Upper lobe of right lung (tissue), 1 donor: Measurements from ENCODE around the gene COPS6. TPM values are rescaled to one million over a fixed set of nuclear protein-coding genes. Genes with fewer than 3 reads are reported as not detected.

Experiments used
- ATAC-seq: fragments of 200-7000 bp; cut with Tn5 transposase; one replicate; pipeline ENCODE4 v1.9.1; 2020; ENCODE audit warnings: mild to moderate bottlenecking, moderate library complexity
- DNase-seq: peaks from one replicate; pipeline ENCODE4 v3.0.0-alpha.2; 2020
- H3K27ac ChIP-seq: fragments of 200-600 bp; one replicate; pipeline ENCODE4 v1.8.0; 2022
- H3K27me3 ChIP-seq: fragments of 200-600 bp; one replicate; pipeline ENCODE4 v1.8.0; 2022; ENCODE audit warnings: mild to moderate bottlenecking
- H3K36me3 ChIP-seq: fragments of 200-600 bp; one replicate; pipeline ENCODE4 v1.8.0; 2022
- H3K4me1 ChIP-seq: fragments of 200-600 bp; one replicate; pipeline ENCODE4 v1.8.0; 2022
- H3K4me3 ChIP-seq: fragments of 200-600 bp; one replicate; pipeline ENCODE4 v1.8.0; 2022; ENCODE audit warnings: mild to moderate bottlenecking
- H3K9me3 ChIP-seq: fragments of 200-600 bp; one replicate; pipeline ENCODE4 v1.8.0; 2022
- CTCF ChIP-seq: fragments of 200-600 bp; IDR thresholded peaks from one replicate; pipeline ENCODE4 v1.8.0; 2022; ENCODE audit warnings: antibody characterized with exemption
- intact Hi-C: fragments of 100-400 bp; cut with DNase I; formaldehyde crosslinking; loops from one replicate; pipeline ENCODE4 v1.11.0; 2022
- total RNA-seq: library from RNA; stranded (reverse); fragmentation: NEBNext Ultra II Directional; extraction: Animal tissue kit (Norgen Biotek cat#: 25700); gene quantifications from one replicate; pipeline ENCODE4 v1.2.1, GENCODE V29; 2021
- donor health status: DM: no; HTN: yes; CAD: no; lungs with severe emphysema.

Gene COPS6
- total RNA-seq, 1 donor from 2014 or later, result 69.5 TPM

DNA sequence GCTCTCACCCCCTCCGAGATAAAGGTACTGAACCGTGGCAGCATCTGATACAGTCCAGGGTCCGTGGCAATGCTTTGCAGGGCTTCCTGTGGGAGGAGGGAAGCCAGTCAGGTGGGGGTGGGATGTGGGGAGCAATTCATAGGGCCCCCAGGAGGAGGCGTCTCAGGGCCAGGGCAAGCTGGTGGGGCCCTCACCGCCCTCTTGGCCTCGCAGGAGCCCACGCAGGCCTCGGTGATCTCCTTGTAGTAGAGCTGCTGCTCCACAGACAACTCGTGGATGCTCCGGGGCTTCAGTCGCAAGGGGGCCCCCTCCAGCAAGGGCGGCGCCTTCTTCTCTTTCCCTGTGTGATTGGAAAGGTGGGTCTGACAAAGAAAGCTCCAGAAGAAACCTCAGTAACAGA is 23.1 kb downstream of the COPS6 start:
- no peaks in the 10 kb centered on the region for H3K27me3 ChIP-seq
- H3K4me1 ChIP-seq, result no peaks in the 10 kb centered on the region
- DNase-seq (no peak), ATAC-seq (no peak)
- TF ChIP-seq CTCF, result no peak
- no peak overlapping the region for H3K4me3 ChIP-seq
- intact Hi-C loops, result no loop called here
- no peaks in the 10 kb centered on the region for H3K9me3 ChIP-seq
- H3K36me3 ChIP-seq, result peaks cover 65% of the 10 kb centered on the region
- H3K27ac ChIP-seq, result no peak overlapping the region

DNA sequence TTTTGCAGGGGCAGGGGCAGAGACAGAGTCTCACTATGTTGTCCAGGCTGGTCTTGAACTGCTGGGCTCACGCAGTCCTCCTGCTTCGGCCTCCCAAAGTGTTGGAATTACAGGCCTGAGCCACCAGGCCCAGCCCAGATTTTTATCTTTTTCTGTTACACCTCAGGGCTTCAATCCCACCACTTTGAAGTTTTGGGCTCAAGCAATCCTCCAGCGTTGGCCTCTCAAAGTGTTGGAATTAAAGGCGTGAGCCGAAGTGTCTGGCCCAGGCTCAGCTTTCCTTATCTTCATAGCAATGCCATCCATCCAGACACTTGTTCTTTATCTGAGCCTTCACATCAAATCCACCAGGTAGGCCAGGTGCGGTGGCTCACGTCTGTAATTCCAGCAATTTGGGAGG is 26.3 kb downstream of the COPS6 start:
- intact Hi-C loops, result no loop called here
- Histone ChIP-seq H3K27ac (no peak overlapping the region), H3K36me3 (peaks cover 39% of the 10 kb centered on the region), H3K27me3 (no peaks in the 10 kb centered on the region), H3K4me1 (peaks cover 7% of the 10 kb centered on the region), H3K4me3 (no peak overlapping the region), H3K9me3 (no peaks in the 10 kb centered on the region)
- DNase-seq (no peak), ATAC-seq (no peak)
- no peak for TF ChIP-seq CTCF

DNA sequence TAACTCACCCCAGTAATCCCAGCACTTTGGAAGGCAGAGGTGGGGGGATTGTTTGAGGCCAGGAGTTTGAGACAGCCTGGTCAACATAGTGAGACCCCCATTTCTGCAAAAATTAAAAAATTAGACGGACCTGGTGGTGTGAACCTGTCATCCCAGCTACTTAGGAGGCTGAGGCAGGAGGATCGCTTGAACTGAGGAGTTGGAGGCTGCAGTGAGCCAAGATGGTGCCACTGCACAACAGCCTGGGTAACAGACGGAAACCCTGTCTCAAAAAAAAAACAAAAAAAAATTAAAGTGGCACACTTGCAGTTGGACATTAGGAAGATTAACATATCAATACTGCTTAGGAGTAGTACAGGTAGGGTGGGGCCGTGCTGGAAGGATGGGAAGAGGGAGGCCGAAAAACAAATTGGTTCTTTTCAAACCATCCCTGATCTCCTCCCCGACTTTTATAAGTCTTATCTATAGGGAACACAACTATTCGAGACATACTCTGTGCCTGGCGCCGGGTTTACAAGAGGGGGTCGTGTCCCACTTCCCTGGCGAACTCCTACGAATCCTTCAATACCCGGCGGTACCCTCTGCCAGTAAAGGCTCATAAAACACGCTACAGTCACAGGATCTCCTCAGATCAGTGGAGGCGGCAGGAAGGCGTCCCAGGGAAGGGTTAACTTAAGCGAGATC is 29.8 kb downstream of the COPS6 start:
- ATAC-seq, result no peak
- intact Hi-C loops, result no loop called here
- no peak for DNase-seq
- H3K9me3 ChIP-seq, result no peaks in the 10 kb centered on the region
- H3K4me1 ChIP-seq, result peaks cover 13% of the 10 kb centered on the region
- no peaks in the 10 kb centered on the region for H3K27me3 ChIP-seq
- H3K27ac ChIP-seq, result peak overlapping the region; percentile 97
- peak overlapping the region; percentile 84 for H3K4me3 ChIP-seq
- H3K36me3 ChIP-seq, result peaks cover 13% of the 10 kb centered on the region
- TF ChIP-seq CTCF, result no peak

DNA sequence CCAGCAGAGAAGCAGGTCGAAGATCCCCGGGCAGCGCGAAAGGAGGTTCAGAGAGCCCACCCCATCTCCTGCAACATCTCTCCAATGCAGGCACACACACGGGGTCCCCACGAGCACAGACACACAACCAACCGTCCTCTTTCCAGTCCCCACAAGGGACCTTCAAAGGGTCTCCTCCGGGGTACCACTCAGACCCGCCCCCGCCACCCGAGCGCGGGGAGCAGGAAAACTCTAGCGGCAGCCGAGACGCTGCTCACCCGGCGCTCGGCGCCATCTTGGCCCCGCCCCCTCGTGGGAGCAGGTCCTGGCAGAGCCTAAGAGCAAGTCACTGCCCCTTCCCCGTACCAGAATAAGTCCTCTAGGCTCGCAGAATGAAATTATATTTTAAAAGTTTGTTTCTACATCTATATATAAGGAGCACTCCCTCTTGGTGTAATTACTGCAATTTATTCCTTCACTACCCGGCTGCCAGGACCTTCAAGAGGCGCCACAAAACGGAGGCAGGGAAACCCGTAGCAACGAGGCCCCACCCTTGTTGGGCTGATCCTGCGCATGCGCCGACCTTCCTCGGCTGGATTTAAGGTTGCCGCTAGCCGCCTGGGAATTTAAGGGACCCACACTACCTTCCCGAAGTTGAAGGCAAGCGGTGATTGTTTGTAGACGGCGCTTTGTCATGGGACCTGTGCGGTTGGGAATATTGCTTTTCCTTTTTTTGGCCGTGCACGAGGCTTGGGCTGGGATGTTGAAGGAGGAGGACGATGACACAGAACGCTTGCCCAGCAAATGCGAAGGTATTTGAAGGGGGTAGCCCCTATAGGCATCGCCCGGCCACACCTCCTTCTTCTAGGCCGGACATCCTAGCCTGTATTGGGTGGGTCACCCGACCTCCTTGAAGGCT is 30.6 kb downstream of the COPS6 start, which contains the start of the genes CNPY4 and TAF6:
Gene CNPY4 (plus strand): TSS at position 563 of the 898 bp plus-strand sequence. CDS start 111 bp downstream, at position 674.
Gene TAF6 (minus strand): TSS at position 287 of the 898 bp plus-strand sequence. CDS start 5,149 bp downstream, outside the sequence.
- Histone ChIP-seq H3K27me3 (no peaks in the 10 kb centered on the region), H3K4me3 (peak within 1 kb of the TSS; percentile 84), H3K36me3 (peaks cover 5% of the 10 kb centered on the region), H3K4me1 (peaks cover 13% of the 10 kb centered on the region), H3K9me3 (no peaks in the 10 kb centered on the region), H3K27ac (peak within 1 kb of the TSS; percentile 97)
- intact Hi-C loops, result no loop called here
- DNase-seq (peak; percentile 98), ATAC-seq (peak; percentile 93)
- no peak for TF ChIP-seq CTCF

GRCh38 chr7:100119970-100120732 is 31.4 kb downstream of the COPS6 start:
- no peak for DNase-seq
- H3K27me3 ChIP-seq, result no peaks in the 10 kb centered on the region
- H3K36me3 ChIP-seq, result peaks cover 5% of the 10 kb centered on the region
- peak; percentile 50 for ATAC-seq
- no peak for TF ChIP-seq CTCF
- H3K9me3 ChIP-seq, result no peaks in the 10 kb centered on the region
- H3K27ac ChIP-seq, result peak overlapping the region; percentile 97
- H3K4me3 ChIP-seq, result peak overlapping the region; percentile 84
- intact Hi-C loops, result no loop called here
- peaks cover 13% of the 10 kb centered on the region for H3K4me1 ChIP-seq
